IPS DF 19.7 (cell line): ENCODE results near the gene FBXO10.
"Not testable (repeated sequence)": the region's sequence is repeated elsewhere in the genome, so short reads cannot be mapped to it uniquely, and the experiment has no call there.

ENCODE experiments used
- DNase-seq: peaks from one replicate; pipeline ENCODE4 v3.0.0-alpha.2; 2013; ENCODE audit warnings: low read depth, low spot score

The FBXO10 gene

GRCh38 chr9:37551468-37551867, 24.7 kb downstream of the FBXO10 start:
- DNase-seq, result no peak

- no peak for DNase-seq
These were observed 25.4 kb downstream of the FBXO10 start for GRCh38 chr9:37550781-37551180.

GRCh38 chr9:37549527-37549926, 26.7 kb downstream of the FBXO10 start:
- DNase-seq, result no peak

- no peak for DNase-seq
These were observed 28.8 kb downstream of the FBXO10 start for GRCh38 chr9:37547328-37547878.

GRCh38 chr9:37543468-37543867, 32.7 kb downstream of the FBXO10 start:
- DNase-seq, result no peak

- no peak for DNase-seq
These were observed 33.3 kb downstream of the FBXO10 start for GRCh38 chr9:37542895-37543294.

- no peak for DNase-seq
These were observed 33.7 kb downstream of the FBXO10 start for GRCh38 chr9:37542488-37542887.

- DNase-seq, result no peak
These were observed 34.7 kb downstream of the FBXO10 start for GRCh38 chr9:37541465-37541864.

GRCh38 chr9:37540634-37541033, 35.5 kb downstream of the FBXO10 start:
- no peak for DNase-seq

- DNase-seq, result no peak
These were observed 36.5 kb downstream of the FBXO10 start for GRCh38 chr9:37539634-37540033.

GRCh38 chr9:37538099-37538498, 38.1 kb downstream of the FBXO10 start:
- DNase-seq, result no peak

GRCh38 chr9:37534901-37535300, 41.3 kb downstream of the FBXO10 start:
- no peak for DNase-seq

- DNase-seq, result no peak
These were observed 41.8 kb downstream of the FBXO10 start for GRCh38 chr9:37534412-37534811.

- no peak for DNase-seq
These were observed 44.5 kb downstream of the FBXO10 start for GRCh38 chr9:37531699-37532098.

GRCh38 chr9:37528652-37529471, 47.3 kb downstream of the FBXO10 start:
- no peak for DNase-seq

- DNase-seq, result no peak
These were observed 52.3 kb downstream of the FBXO10 start for GRCh38 chr9:37523916-37524315.

GRCh38 chr9:37522971-37523370, 53.2 kb downstream of the FBXO10 start:
- no peak for DNase-seq

GRCh38 chr9:37521111-37521510, 55.1 kb downstream of the FBXO10 start:
- DNase-seq, result no peak

GRCh38 chr9:37520641-37521040, 55.5 kb downstream of the FBXO10 start:
- no peak for DNase-seq

GRCh38 chr9:37517923-37518322, 58.3 kb downstream of the FBXO10 start:
- no peak for DNase-seq

- DNase-seq, result no peak
These were observed 60.4 kb downstream of the FBXO10 start for GRCh38 chr9:37515620-37516258.

- no peak for DNase-seq
These were observed 61.2 kb downstream of the FBXO10 start for GRCh38 chr9:37514999-37515398.

- not testable (repeated sequence) for DNase-seq
These were observed 61.8 kb downstream of the FBXO10 start for GRCh38 chr9:37514415-37514814.
